ENCODE measurements around the gene PHAF1. TPM values are rescaled to one million over a fixed set of nuclear protein-coding genes. Genes with fewer than 3 reads are reported as not detected.

Gene PHAF1
- total RNA-seq, 1 experiment from 2014 or later, result 21.9 TPM

DNA sequence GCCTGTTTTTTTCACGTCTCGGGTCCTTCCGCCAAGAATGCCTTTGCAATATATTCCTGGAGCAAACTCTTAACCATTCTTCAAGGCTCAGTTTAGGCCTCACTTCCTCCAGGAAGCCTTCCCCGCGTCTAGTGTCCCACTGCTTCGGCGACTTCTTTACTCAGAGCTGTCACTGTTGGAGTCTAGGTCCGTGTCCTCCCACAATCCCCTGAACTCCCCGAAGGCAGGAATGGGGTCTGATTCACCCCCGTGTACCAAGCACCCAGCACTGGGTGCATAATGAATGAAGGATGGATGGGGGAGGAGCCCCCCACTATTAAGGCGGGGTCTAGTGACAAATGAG, 73.5 kb downstream of the PHAF1 start:
- peaks cover 12% of the 10 kb centered on the region for H3K27me3 Mint-ChIP-seq (ENCODE audit: unreplicated experiment)
- no peak overlapping the region for H3K27ac Mint-ChIP-seq (ENCODE audit: unreplicated experiment)
- TF ChIP-seq, protein P1, sequence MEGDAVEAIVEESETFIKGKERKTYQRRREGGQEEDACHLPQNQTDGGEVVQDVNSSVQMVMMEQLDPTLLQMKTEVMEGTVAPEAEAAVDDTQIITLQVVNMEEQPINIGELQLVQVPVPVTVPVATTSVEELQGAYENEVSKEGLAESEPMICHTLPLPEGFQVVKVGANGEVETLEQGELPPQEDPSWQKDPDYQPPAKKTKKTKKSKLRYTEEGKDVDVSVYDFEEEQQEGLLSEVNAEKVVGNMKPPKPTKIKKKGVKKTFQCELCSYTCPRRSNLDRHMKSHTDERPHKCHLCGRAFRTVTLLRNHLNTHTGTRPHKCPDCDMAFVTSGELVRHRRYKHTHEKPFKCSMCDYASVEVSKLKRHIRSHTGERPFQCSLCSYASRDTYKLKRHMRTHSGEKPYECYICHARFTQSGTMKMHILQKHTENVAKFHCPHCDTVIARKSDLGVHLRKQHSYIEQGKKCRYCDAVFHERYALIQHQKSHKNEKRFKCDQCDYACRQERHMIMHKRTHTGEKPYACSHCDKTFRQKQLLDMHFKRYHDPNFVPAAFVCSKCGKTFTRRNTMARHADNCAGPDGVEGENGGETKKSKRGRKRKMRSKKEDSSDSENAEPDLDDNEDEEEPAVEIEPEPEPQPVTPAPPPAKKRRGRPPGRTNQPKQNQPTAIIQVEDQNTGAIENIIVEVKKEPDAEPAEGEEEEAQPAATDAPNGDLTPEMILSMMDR (IDR thresholded peaks at IDR 0.05; ENCODE audit: unreplicated experiment), result no peak
- H3K9me3 Mint-ChIP-seq (ENCODE audit: low read depth, unreplicated experiment), result no peaks in the 10 kb centered on the region
- CTCF ChIA-PET, result no interaction called here
- peaks cover 18% of the 10 kb centered on the region for H3K4me1 Mint-ChIP-seq (ENCODE audit: low read depth, unreplicated experiment)
- no TSS peak for BruUV-seq (replicated peaks)
- H3K36me3 Mint-ChIP-seq (ENCODE audit: insufficient read depth, unreplicated experiment), result peaks cover under 1% of the 10 kb centered on the region
- DNase-seq, result no peak
- intact Hi-C loops (cut with micrococcal nuclease; ENCODE audit: unreplicated experiment), result no loop called here
- H3K4me3 Mint-ChIP-seq (ENCODE audit: low read depth, unreplicated experiment), result no peak overlapping the region

DNA sequence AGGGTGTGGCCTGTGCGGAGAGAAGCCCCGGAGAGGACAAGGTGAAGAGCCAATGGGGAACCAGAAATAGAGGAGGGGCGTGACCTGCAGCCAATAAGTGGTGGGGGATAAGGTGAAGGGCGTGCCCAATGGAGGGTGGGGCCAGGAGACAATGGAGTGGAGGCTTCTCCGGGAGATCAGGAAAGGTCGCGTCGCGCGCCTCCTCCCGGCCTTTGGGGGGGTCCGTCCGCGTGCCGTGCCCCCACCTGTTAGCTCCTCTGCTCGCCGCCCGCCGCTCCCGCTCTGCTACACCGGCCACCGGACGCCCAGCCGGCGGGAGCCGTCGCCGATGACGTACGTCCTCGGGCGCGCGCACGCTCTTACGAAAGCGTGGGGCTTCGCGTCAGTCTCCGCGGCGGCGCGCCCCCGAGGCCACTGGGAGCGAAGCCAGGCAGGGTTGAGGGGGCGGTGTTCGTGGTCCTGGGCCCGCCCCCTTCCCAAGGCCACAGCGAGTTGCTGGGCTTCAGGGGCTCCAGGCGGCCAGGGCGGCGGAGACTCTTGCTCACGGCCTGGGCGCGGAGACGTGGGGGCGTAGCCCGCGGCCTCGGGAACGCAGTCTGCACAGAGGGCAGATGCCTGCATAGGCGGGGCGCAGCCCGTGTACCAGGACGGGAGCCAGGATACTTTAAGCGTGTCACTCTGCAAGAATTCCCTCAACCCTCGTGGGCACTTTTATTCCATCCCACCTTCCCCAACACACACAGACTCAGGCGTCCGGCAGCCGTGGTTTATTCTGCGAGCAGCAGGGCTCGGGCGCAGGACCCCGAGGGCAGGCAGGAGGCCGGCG, 74.1 kb downstream of the PHAF1 start, which contains the start of gene MATCAP1:
Gene MATCAP1, minus strand, starts transcription at position 337 of the 826 bp plus-strand sequence. CDS start 3,353 bp downstream, outside the sequence.
- CTCF ChIA-PET, result interaction anchor here (0.5 to 2.3 kb wide), 4 partner anchors 10 to 213 kb away, joined by 3 to 23 read pairs (median 6); no protein-coding TSS in a partner anchor
- TSS peak; percentile 71 for BruUV-seq (replicated peaks)
- Mint-ChIP-seq H3K36me3 (ENCODE audit: insufficient read depth, unreplicated experiment) (no peaks in the 10 kb centered on the region), H3K27me3 (ENCODE audit: unreplicated experiment) (peaks cover 12% of the 10 kb centered on the region), H3K4me1 (ENCODE audit: low read depth, unreplicated experiment) (peaks cover 14% of the 10 kb centered on the region), H3K27ac (ENCODE audit: unreplicated experiment) (no peak within 1 kb of the TSS), H3K4me3 (ENCODE audit: low read depth, unreplicated experiment) (no peak within 1 kb of the TSS), H3K9me3 (ENCODE audit: low read depth, unreplicated experiment) (no peaks in the 10 kb centered on the region)
- DNase-seq, result peak; percentile 97
- TF ChIP-seq, protein P1 (IDR thresholded peaks at IDR 0.05; ENCODE audit: unreplicated experiment), result no peak
- intact Hi-C loops (cut with micrococcal nuclease; ENCODE audit: unreplicated experiment), result no loop called here

DNA sequence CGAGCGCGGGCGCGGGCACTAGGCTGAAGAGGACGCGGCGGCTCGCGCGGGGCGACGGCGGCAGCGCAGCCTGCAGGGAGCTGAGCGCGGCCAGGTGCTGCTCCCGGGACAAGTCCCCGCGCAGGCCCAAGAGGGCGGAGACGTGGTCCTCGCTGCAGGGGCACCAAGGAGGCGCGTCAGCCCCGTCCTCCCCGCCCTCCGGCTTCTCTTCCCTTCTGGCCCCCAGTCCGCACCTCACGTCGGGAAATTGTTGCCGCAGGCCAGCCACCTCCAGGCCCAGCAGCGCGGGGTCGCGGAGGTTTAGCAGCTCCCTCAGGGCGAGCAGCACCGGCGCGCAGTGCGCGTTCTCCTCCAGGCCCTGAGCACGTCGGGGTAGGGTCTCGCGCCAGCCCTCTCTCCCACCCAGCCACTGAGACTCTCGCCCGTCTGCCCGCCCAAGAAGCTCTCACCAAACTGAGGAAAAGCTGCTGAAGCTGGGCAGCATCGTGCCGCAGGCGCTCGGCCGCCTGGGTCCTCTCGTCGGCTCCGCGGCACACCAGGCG, 74.8 kb downstream of the PHAF1 start:
- DNase-seq, result no peak
- intact Hi-C loops (cut with micrococcal nuclease; ENCODE audit: unreplicated experiment), result no loop called here
- H3K36me3 Mint-ChIP-seq (ENCODE audit: insufficient read depth, unreplicated experiment), result no peaks in the 10 kb centered on the region
- H3K9me3 Mint-ChIP-seq (ENCODE audit: low read depth, unreplicated experiment), result no peaks in the 10 kb centered on the region
- peaks cover 10% of the 10 kb centered on the region for H3K4me1 Mint-ChIP-seq (ENCODE audit: low read depth, unreplicated experiment)
- TF ChIP-seq, protein P1 (IDR thresholded peaks at IDR 0.05; ENCODE audit: unreplicated experiment), result no peak
- peaks cover 12% of the 10 kb centered on the region for H3K27me3 Mint-ChIP-seq (ENCODE audit: unreplicated experiment)
- no peak overlapping the region for H3K27ac Mint-ChIP-seq (ENCODE audit: unreplicated experiment)
- no TSS peak for BruUV-seq (replicated peaks)
- H3K4me3 Mint-ChIP-seq (ENCODE audit: low read depth, unreplicated experiment), result no peak overlapping the region
- CTCF ChIA-PET, result interaction anchor here (0.5 to 2.3 kb wide), 6 partner anchors 11 to 231 kb away, joined by 3 to 23 read pairs (median 6); no protein-coding TSS in a partner anchor

DNA sequence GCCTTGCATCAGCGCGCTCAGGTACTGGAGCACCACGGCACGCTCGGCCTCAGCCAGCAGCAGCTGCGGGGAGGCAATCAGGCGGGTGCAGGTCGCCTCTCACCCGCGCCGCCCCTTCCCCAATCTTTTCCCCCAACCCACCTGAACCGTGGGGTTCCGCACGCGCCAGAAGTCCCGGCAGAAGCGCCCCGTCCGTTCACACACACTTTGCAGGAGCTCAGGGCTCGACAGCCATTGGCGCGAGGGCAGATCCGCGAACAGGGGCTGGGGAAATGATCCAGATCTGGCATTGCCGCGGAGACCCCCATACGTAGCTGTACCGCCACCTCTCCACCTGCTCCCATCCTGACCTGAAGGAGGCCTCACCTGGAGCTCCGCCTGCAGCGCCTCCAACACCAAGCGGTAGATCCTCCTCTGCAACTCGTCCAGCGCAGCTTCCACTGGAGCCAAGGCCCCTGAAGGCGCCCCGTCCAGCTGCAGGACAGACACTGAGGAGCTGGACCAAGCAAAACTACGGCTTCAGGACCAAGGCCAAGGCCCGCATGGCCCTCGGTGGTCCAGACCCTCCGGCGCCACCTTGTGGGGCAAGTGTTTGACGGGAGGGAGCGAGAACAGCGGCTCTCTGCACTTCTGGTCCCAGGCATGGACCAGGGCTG, 75.4 kb downstream of the PHAF1 start:
- no TSS peak for BruUV-seq (replicated peaks)
- TF ChIP-seq, protein P1 (IDR thresholded peaks at IDR 0.05; ENCODE audit: unreplicated experiment), result peak; percentile 81
- H3K4me3 Mint-ChIP-seq (ENCODE audit: low read depth, unreplicated experiment), result no peak overlapping the region
- CTCF ChIA-PET, result interaction anchor here (0.8 to 2.3 kb wide), 8 partner anchors 11 to 231 kb away, joined by 3 to 23 read pairs (median 4); no protein-coding TSS in a partner anchor
- H3K4me1 Mint-ChIP-seq (ENCODE audit: low read depth, unreplicated experiment), result peaks cover 10% of the 10 kb centered on the region
- H3K27me3 Mint-ChIP-seq (ENCODE audit: unreplicated experiment), result peaks cover 12% of the 10 kb centered on the region
- H3K36me3 Mint-ChIP-seq (ENCODE audit: insufficient read depth, unreplicated experiment), result no peaks in the 10 kb centered on the region
- peak; percentile 98 for DNase-seq
- intact Hi-C loops (cut with micrococcal nuclease; ENCODE audit: unreplicated experiment), result loop anchor here (1.0 to 5.0 kb wide), 3 partner anchors 168 to 238 kb away; no protein-coding TSS in a partner anchor
- no peaks in the 10 kb centered on the region for H3K9me3 Mint-ChIP-seq (ENCODE audit: low read depth, unreplicated experiment)
- H3K27ac Mint-ChIP-seq (ENCODE audit: unreplicated experiment), result no peak overlapping the region

Data from Calu3 (cell line).